ENCODE measurements around the gene POLR2M.

Gene POLR2M

GRCh38 chr15:57706405-57707209 is at the start of gene POLR2M:
Gene POLR2M, plus strand, starts transcription at chr15:57706714. Its CDS starts 129 bp downstream, at chr15:57706843.
- H3K4me3 ChIP-seq (ENCODE audit: control insufficient read depth, low read depth, low read length) = peak within 1 kb of the TSS; percentile 92
- DNase-seq (ENCODE audit: low read depth) = peak; percentile 100
- TF ChIP-seq CTCF (conservative IDR thresholded peaks at IDR 0.05; ENCODE audit: control insufficient read depth, insufficient read depth, low read depth, low read length) = no peak

- H3K4me3 ChIP-seq (ENCODE audit: control insufficient read depth, low read depth, low read length) = no peak overlapping the region
- DNase-seq (ENCODE audit: low read depth) = no peak
- TF ChIP-seq CTCF (conservative IDR thresholded peaks at IDR 0.05; ENCODE audit: control insufficient read depth, insufficient read depth, low read depth, low read length) = no peak
These were observed 48.9 kb upstream of the POLR2M start for GRCh38 chr15:57657619-57658018.

GRCh38 chr15:57662091-57662744 is 44.3 kb upstream of the POLR2M start:
- H3K4me3 ChIP-seq (ENCODE audit: control insufficient read depth, low read depth, low read length) = no peak overlapping the region
- DNase-seq (ENCODE audit: low read depth) = no peak
- TF ChIP-seq CTCF (conservative IDR thresholded peaks at IDR 0.05; ENCODE audit: control insufficient read depth, insufficient read depth, low read depth, low read length) = no peak

- TF ChIP-seq CTCF (conservative IDR thresholded peaks at IDR 0.05; ENCODE audit: control insufficient read depth, insufficient read depth, low read depth, low read length) = no peak
- no peak for DNase-seq (ENCODE audit: low read depth)
- H3K4me3 ChIP-seq (ENCODE audit: control insufficient read depth, low read depth, low read length) = no peak overlapping the region
These were observed 43.7 kb upstream of the POLR2M start for GRCh38 chr15:57662802-57663201.

- no peak for TF ChIP-seq CTCF (conservative IDR thresholded peaks at IDR 0.05; ENCODE audit: control insufficient read depth, insufficient read depth, low read depth, low read length)
- no peak overlapping the region for H3K4me3 ChIP-seq (ENCODE audit: control insufficient read depth, low read depth, low read length)
- DNase-seq (ENCODE audit: low read depth) = no peak
These were observed 43.3 kb upstream of the POLR2M start for GRCh38 chr15:57663262-57663661.

GRCh38 chr15:57665194-57665593 is 41.3 kb upstream of the POLR2M start:
- TF ChIP-seq CTCF (conservative IDR thresholded peaks at IDR 0.05; ENCODE audit: control insufficient read depth, insufficient read depth, low read depth, low read length) = no peak
- DNase-seq (ENCODE audit: low read depth) = no peak
- no peak overlapping the region for H3K4me3 ChIP-seq (ENCODE audit: control insufficient read depth, low read depth, low read length)

All from fibroblast of mammary gland (primary cell).